ENCODE data around the gene RNF182.
"Not testable (repeated sequence)": the region's sequence is repeated elsewhere in the genome, so short reads cannot be mapped to it uniquely, and the experiment has no call there.

Gene RNF182

GRCh38 chr6:13971303-13971702 is 46.6 kb downstream of the RNF182 start:
- H3K4me3 ChIP-seq (ENCODE audit: low read length): no peak overlapping the region
- no peak for TF ChIP-seq ZNF274 (IDR thresholded peaks at IDR 0.05; ENCODE audit: low read depth, low read length)

GRCh38 chr6:13972602-13973001 is 47.9 kb downstream of the RNF182 start:
- not testable (repeated sequence) for H3K4me3 ChIP-seq (ENCODE audit: low read length)

GRCh38 chr6:13973422-13973821 is 48.7 kb downstream of the RNF182 start:
- H3K4me3 ChIP-seq (ENCODE audit: low read length): not testable (repeated sequence)

- no peak for TF ChIP-seq ZNF274 (IDR thresholded peaks at IDR 0.05; ENCODE audit: low read depth, low read length)
- no peak overlapping the region for H3K4me3 ChIP-seq (ENCODE audit: low read length)
These were observed 53.4 kb downstream of the RNF182 start for GRCh38 chr6:13978102-13978640.

GRCh38 chr6:13978787-13979186 is 54.0 kb downstream of the RNF182 start:
- H3K4me3 ChIP-seq (ENCODE audit: low read length): no peak overlapping the region
- no peak for TF ChIP-seq ZNF274 (IDR thresholded peaks at IDR 0.05; ENCODE audit: low read depth, low read length)

GRCh38 chr6:13979284-13980171 is 54.8 kb downstream of the RNF182 start:
- no peak for TF ChIP-seq ZNF274 (IDR thresholded peaks at IDR 0.05; ENCODE audit: low read depth, low read length)
- no peak overlapping the region for H3K4me3 ChIP-seq (ENCODE audit: low read length)

GRCh38 chr6:13980534-13980933 is 55.8 kb downstream of the RNF182 start:
- no peak for TF ChIP-seq ZNF274 (IDR thresholded peaks at IDR 0.05; ENCODE audit: low read depth, low read length)
- no peak overlapping the region for H3K4me3 ChIP-seq (ENCODE audit: low read length)

GRCh38 chr6:13985663-13986325 is 61.0 kb downstream of the RNF182 start:
- no peak for TF ChIP-seq ZNF274 (IDR thresholded peaks at IDR 0.05; ENCODE audit: low read depth, low read length)
- H3K4me3 ChIP-seq (ENCODE audit: low read length): no peak overlapping the region

- no peak overlapping the region for H3K4me3 ChIP-seq (ENCODE audit: low read length)
- TF ChIP-seq ZNF274 (IDR thresholded peaks at IDR 0.05; ENCODE audit: low read depth, low read length): no peak
These were observed 62.1 kb downstream of the RNF182 start for GRCh38 chr6:13986700-13987399.

GRCh38 chr6:13987400-13987865 is 62.7 kb downstream of the RNF182 start:
- TF ChIP-seq ZNF274 (IDR thresholded peaks at IDR 0.05; ENCODE audit: low read depth, low read length): no peak
- no peak overlapping the region for H3K4me3 ChIP-seq (ENCODE audit: low read length)

GRCh38 chr6:13988049-13988738 is 63.4 kb downstream of the RNF182 start:
- H3K4me3 ChIP-seq (ENCODE audit: low read length): no peak overlapping the region
- TF ChIP-seq ZNF274 (IDR thresholded peaks at IDR 0.05; ENCODE audit: low read depth, low read length): no peak

- no peak for TF ChIP-seq ZNF274 (IDR thresholded peaks at IDR 0.05; ENCODE audit: low read depth, low read length)
These were observed 64.2 kb downstream of the RNF182 start for GRCh38 chr6:13988908-13989307.

GRCh38 chr6:13989496-13990144 is 64.9 kb downstream of the RNF182 start:
- no peak for TF ChIP-seq ZNF274 (IDR thresholded peaks at IDR 0.05; ENCODE audit: low read depth, low read length)
- no peak overlapping the region for H3K4me3 ChIP-seq (ENCODE audit: low read length)

More at GRCh38 chr6:13988908-13989307, 64.2 kb downstream of the RNF182 start:
- no peak overlapping the region for H3K4me3 ChIP-seq (ENCODE audit: low read length)
